Measurements from ENCODE around the gene XIRP2. TPM values are rescaled to one million over a fixed set of nuclear protein-coding genes. Genes with fewer than 3 reads are reported as not detected.

Gene XIRP2
- total and polyA plus RNA-seq, 2 of the 4 experiments (the other 2 are of a cell fraction) = 0.05 to 0.18 TPM

DNA sequence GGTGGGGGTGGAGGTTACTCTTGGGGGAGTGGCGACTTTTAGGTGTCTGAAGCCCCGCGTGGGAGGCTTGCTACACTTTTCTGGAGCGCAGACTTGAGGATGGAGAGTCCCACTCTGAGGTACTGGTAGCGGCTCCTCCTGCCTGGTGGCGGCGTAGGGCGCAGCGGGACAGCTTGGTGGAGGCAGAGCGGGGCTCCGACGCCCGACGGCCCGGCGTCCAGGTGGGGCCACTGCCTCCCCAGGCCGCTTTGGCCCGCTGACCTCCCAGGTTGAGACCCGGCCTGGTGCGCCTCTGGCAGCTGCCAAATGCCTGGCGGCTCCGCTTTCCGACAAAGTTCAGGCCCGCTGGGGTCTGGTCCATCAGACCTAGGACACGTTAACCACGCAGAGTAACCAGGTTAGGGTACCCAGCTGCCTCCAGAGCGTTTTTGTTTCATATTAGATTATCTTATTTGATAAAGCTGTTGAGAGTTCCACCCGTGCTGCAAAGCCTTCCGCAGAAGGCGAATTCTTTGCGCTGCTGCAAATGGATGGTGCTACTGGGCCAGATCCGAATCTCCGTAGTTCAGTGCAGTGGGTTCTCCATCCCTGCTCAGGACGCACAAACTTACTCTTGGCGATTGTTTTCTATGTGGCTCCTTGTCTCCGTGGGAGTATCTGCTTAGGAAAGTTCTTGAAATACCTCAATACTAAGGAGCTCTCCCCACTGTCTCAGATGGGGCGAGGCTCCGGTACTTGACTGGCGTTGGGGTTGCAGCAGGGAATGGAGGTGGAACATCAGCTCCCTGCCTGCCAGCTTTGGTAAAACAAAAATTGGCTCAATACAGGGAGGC lies 405.9 kb downstream of the XIRP2 start:
- no peak overlapping the region for H2BK20ac ChIP-seq (ENCODE audit: low read depth, low read length)
- H3K4me2 ChIP-seq (ENCODE audit: low read depth, low read length) = peak overlapping the region; percentile 88
- no peak overlapping the region for H3K27ac ChIP-seq (ENCODE audit: insufficient read depth, low read length)
- no peaks in the 10 kb centered on the region for H3K79me1 ChIP-seq (ENCODE audit: low read depth in 1 of 2, low read length in 2 of 2)
- H3K9ac ChIP-seq (ENCODE audit: low read depth, low read length) = no peak overlapping the region
- no peak overlapping the region for H2AK5ac ChIP-seq (ENCODE audit: low read depth, low read length)
- ATAC-seq (ENCODE audit: low read depth) (no peak), DNase-seq (peak; percentile 24)
- no peaks in the 10 kb centered on the region for H3K9me1 ChIP-seq (ENCODE audit: insufficient read depth, low read length)
- no peak overlapping the region for H3K23ac ChIP-seq (ENCODE audit: low read depth, low read length)
- H3K36me3 ChIP-seq (ENCODE audit: control insufficient read depth, insufficient read depth, low read length) = no peaks in the 10 kb centered on the region
- no peak overlapping the region for H4K91ac ChIP-seq (ENCODE audit: insufficient read depth, low read depth, low read length)
- peak overlapping the region; percentile 68 for H3K4me3 ChIP-seq (ENCODE audit: insufficient read depth, low read depth, low read length)
- WGBS, 2 experiments (ENCODE audit: extremely low coverage in 2 of 2, insufficient read length in 1 of 2) = 4% methylated on average over 14 of the region's 39 CpGs; no CpG with 5 or more reads in 1 of the 2 experiments
- no peaks in the 10 kb centered on the region for H3K27me3 ChIP-seq (ENCODE audit: control insufficient read depth, insufficient read depth, low read length)
- H2AFZ ChIP-seq (replicated peaks; ENCODE audit: low read length, poor library complexity) = peak overlapping the region; percentile 66
- no peak overlapping the region for H3K14ac ChIP-seq (replicated peaks; ENCODE audit: low read depth, low read length)
- CTCF ChIA-PET = interaction anchor here (0.6 to 1.4 kb wide), 3 partner anchors 8 to 825 kb away, joined by 3 to 6 read pairs (median 3); no protein-coding TSS in a partner anchor
- no peak overlapping the region for H2AK9ac ChIP-seq (replicated peaks; ENCODE audit: low read depth, low read length, poor library complexity)
- H3K9me3 ChIP-seq (ENCODE audit: control insufficient read depth, insufficient read depth, low read length) = no peaks in the 10 kb centered on the region
- no peak overlapping the region for H4K8ac ChIP-seq (ENCODE audit: low read depth in 2 of 2, low read length in 2 of 2)
- H3K56ac ChIP-seq (ENCODE audit: extremely low read depth, insufficient read depth, low read length) = no peak overlapping the region
- no peak overlapping the region for H4K5ac ChIP-seq (ENCODE audit: low read depth, low read length)
- POLR2A ChIA-PET (ENCODE audit: unreplicated experiment) = no interaction called here
- no peak overlapping the region for H2BK15ac ChIP-seq (ENCODE audit: low read depth, low read length)
- intact Hi-C loops (cut with micrococcal nuclease) (loop anchor here (2.0 to 10.0 kb wide), 6 partner anchors 239 to 823 kb away; no protein-coding TSS in a partner anchor), dilution Hi-C loops (cut with HindIII; ENCODE audit: low sequenced_read_pairs, unreplicated experiment) (no loop called here), in situ Hi-C loops (cut with MboI; ENCODE audit: low sequenced_read_pairs) (loop anchor here (25.0 kb wide), 1 partner anchor 818 kb away; no protein-coding TSS in a partner anchor)
- no TSS peak for BruUV-seq (replicated peaks)
- no peak for TF ChIP-seq POLR2A (IDR thresholded peaks at IDR 0.05; ENCODE audit: low read depth, low read length)
- no peak for TF ChIP-seq ELK1 (IDR thresholded peaks at IDR 0.05; ENCODE audit: borderline replicate concordance, low read depth, low read length)
- no peak for TF ChIP-seq MXI1 (IDR thresholded peaks at IDR 0.05; ENCODE audit: borderline replicate concordance, low read depth, low read length)
- TF ChIP-seq RCOR1 (IDR thresholded peaks at IDR 0.05; ENCODE audit: insufficient replicate concordance, low read length) = no peak
- TF ChIP-seq RAD21 (IDR thresholded peaks at IDR 0.05; ENCODE audit: low read length) = no peak
- H3K4ac ChIP-seq (ENCODE audit: low read depth, low read length) = no peak overlapping the region
- H4K20me1 ChIP-seq (ENCODE audit: insufficient read depth, low read length) = no peaks in the 10 kb centered on the region
- H2BK120ac ChIP-seq (ENCODE audit: low read depth, low read length) = no peak overlapping the region
- H3K18ac ChIP-seq (ENCODE audit: low read depth, low read length) = no peak overlapping the region
- H3K4me1 ChIP-seq (ENCODE audit: control insufficient read depth, insufficient read depth, low read length) = no peaks in the 10 kb centered on the region; the same call in 1 of the 2 replicates
- no peak overlapping the region for H2BK5ac ChIP-seq (ENCODE audit: low read depth, low read length, poor library complexity, severe bottlenecking)
